Natural killer cell (primary cell): ENCODE measurements around the gene PANK2. TPM values are rescaled to one million over a fixed set of nuclear protein-coding genes. Genes with fewer than 3 reads are reported as not detected.

Source experiments
- ATAC-seq, 3 donors: fragments of 150-1000 bp in 2 of 3; fragments of 200-7000 bp in 1 of 3; cut with Tn5 transposase; 1 replicate in 1 of 3; 2 replicates in 2 of 3; pipeline ENCODE4 v1.10.0; 2021; ENCODE audit warnings: mild to moderate bottlenecking in 2 of 3, moderate library complexity in 2 of 3
- DNase-seq, 2 donors: peaks; one replicate each; pipeline versions ENCODE4 v3.0.0 to v3.0.0-alpha.2; 2013 to 2021; ENCODE audit warnings: mixed read lengths in 1 of 2
- H3K27ac ChIP-seq: one replicate; pipeline ENCODE4 v1.5.1; 2013; ENCODE audit warnings: mild to moderate bottlenecking, low read length
- H3K27me3 ChIP-seq: one replicate; pipeline ENCODE4 v1.6.1; 2013; ENCODE audit warnings: low read length; ENCODE audit not compliant: control insufficient read depth, insufficient read depth
- H3K36me3 ChIP-seq: one replicate; pipeline ENCODE4 v1.6.1; 2013; ENCODE audit warnings: low read length; ENCODE audit not compliant: control insufficient read depth, insufficient read depth
- H3K4me1 ChIP-seq: one replicate; pipeline ENCODE4 v1.6.1; 2013; ENCODE audit warnings: low read length; ENCODE audit not compliant: control insufficient read depth, insufficient read depth
- H3K4me3 ChIP-seq: one replicate; pipeline ENCODE4 v1.5.1; 2013; ENCODE audit warnings: low read length
- H3K9me3 ChIP-seq: one replicate; pipeline ENCODE4 v1.6.1; 2013; ENCODE audit warnings: low read length; ENCODE audit not compliant: control insufficient read depth, insufficient read depth
- H3K27ac Mint-ChIP-seq, 2 donors: one replicate each; pipeline ENCODE4 v1.8.0; 2022; ENCODE audit warnings: mild to moderate bottlenecking in 2 of 2, mixed read lengths in 2 of 2, moderate library complexity in 1 of 2
- H3K27me3 Mint-ChIP-seq, 2 donors: one replicate each; pipeline ENCODE4 v1.8.0; 2022; ENCODE audit warnings: low read depth in 2 of 2, mixed read lengths in 2 of 2
- H3K36me3 Mint-ChIP-seq: one replicate; pipeline ENCODE4 v1.8.0; 2022; ENCODE audit warnings: mixed read lengths
- H3K4me1 Mint-ChIP-seq, 2 donors: one replicate each; pipeline ENCODE4 v1.8.0; 2022; ENCODE audit warnings: mixed read lengths in 2 of 2
- H3K4me3 Mint-ChIP-seq: one replicate; pipeline ENCODE4 v1.8.0; 2022; ENCODE audit warnings: mild to moderate bottlenecking, moderate library complexity, mixed read lengths
- H3K9me3 Mint-ChIP-seq, 2 donors: one replicate each; pipeline ENCODE4 v1.8.0; 2022; ENCODE audit warnings: mixed read lengths in 2 of 2
- CTCF ChIP-seq: fragments of 200-600 bp; IDR thresholded peaks from one replicate; pipeline ENCODE4 v1.8.0; 2022; ENCODE audit warnings: antibody characterized with exemption
- WGBS: methylation state at CpG from one replicate; pipeline ENCODE4 v1.1.7; 2013; ENCODE audit warnings: missing lambda C conversion rate; ENCODE audit not compliant: insufficient coverage; 5-methylcytosine and 5-hydroxymethylcytosine counted together
- intact Hi-C: fragments of 100-400 bp; cut with micrococcal nuclease; formaldehyde crosslinking; loops from one replicate; pipeline ENCODE4 v1.14.2; 2022
- total RNA-seq, 4 donors: library from RNA; stranded (reverse); fragments of 120-200 nt in 1 of 4; gene quantifications; one replicate each; pipeline versions ENCODE4 v1.2.3 to v1.2.4, GENCODE V29; 2013 to 2022

Gene PANK2
- total RNA-seq, 3 donors from 2014 or later (not counting 1 experiment from before 2014, with no cell fraction given), result 50.5 to 74.3 (median 61.3) TPM

- Histone ChIP-seq H3K9me3 (no peaks in the 10 kb centered on the region), H3K27ac (no peak overlapping the region), H3K4me3 (no peak overlapping the region), H3K4me1 (peaks cover 23% of the 10 kb centered on the region), H3K27me3 (no peaks in the 10 kb centered on the region), H3K36me3 (peaks cover 47% of the 10 kb centered on the region)
- H3K9me3 Mint-ChIP-seq, result no peaks in the 10 kb centered on the region
- ATAC-seq (no peak), DNase-seq (no peak)
- no peaks in the 10 kb centered on the region for H3K36me3 Mint-ChIP-seq
- peaks cover 34 to 47% of the 10 kb centered on the region in 2 donors for H3K4me1 Mint-ChIP-seq
- WGBS, result 88% methylated on average over 4 of the region's 4 CpGs
- H3K4me3 Mint-ChIP-seq, result no peak overlapping the region
- no peak for TF ChIP-seq CTCF
- intact Hi-C loops, result no loop called here
- peak overlapping the region in 1 of 2 donors; percentile 44 for H3K27ac Mint-ChIP-seq
- H3K27me3 Mint-ChIP-seq, result no peaks in the 10 kb centered on the region
Observed at GRCh38 chr20:3908667-3909066, 19.5 kb downstream of the PANK2 start.

GRCh38 chr20:3909952-3910366 is 20.8 kb downstream of the PANK2 start:
- peaks cover 57% of the 10 kb centered on the region for H3K36me3 ChIP-seq
- Mint-ChIP-seq H3K9me3 (no peaks in the 10 kb centered on the region), H3K4me1 (peaks cover 28 to 44% of the 10 kb centered on the region in 2 donors), H3K27ac (peak overlapping the region; percentile 44 to 56), H3K4me3 (no peak overlapping the region), H3K36me3 (no peaks in the 10 kb centered on the region), H3K27me3 (no peaks in the 10 kb centered on the region)
- peaks cover 19% of the 10 kb centered on the region for H3K4me1 ChIP-seq
- H3K27me3 ChIP-seq, result no peaks in the 10 kb centered on the region
- H3K27ac ChIP-seq, result no peak overlapping the region
- intact Hi-C loops, result no loop called here
- H3K4me3 ChIP-seq, result no peak overlapping the region
- no peaks in the 10 kb centered on the region for H3K9me3 ChIP-seq
- DNase-seq, result no peak
- peak in 1 of 3 donors; percentile 14 for ATAC-seq
- TF ChIP-seq CTCF, result no peak

- 100% methylated on average over 1 of the region's 2 CpGs for WGBS
- Mint-ChIP-seq H3K9me3 (no peaks in the 10 kb centered on the region), H3K27ac (peak overlapping the region in 1 of 2 donors; percentile 7), H3K27me3 (no peaks in the 10 kb centered on the region), H3K36me3 (no peaks in the 10 kb centered on the region), H3K4me3 (no peak overlapping the region), H3K4me1 (peaks cover 32 to 46% of the 10 kb centered on the region in 2 donors)
- no peaks in the 10 kb centered on the region for H3K27me3 ChIP-seq
- no peaks in the 10 kb centered on the region for H3K9me3 ChIP-seq
- no peak for ATAC-seq
- no peak overlapping the region for H3K4me3 ChIP-seq
- DNase-seq, result no peak
- no peak for TF ChIP-seq CTCF
- H3K27ac ChIP-seq, result no peak overlapping the region
- H3K36me3 ChIP-seq, result peaks cover 61% of the 10 kb centered on the region
- peaks cover 16% of the 10 kb centered on the region for H3K4me1 ChIP-seq
- intact Hi-C loops, result no loop called here
Observed at GRCh38 chr20:3910853-3911252, 21.7 kb downstream of the PANK2 start.

GRCh38 chr20:3911956-3912355 is 22.8 kb downstream of the PANK2 start:
- Histone ChIP-seq H3K36me3 (peaks cover 71% of the 10 kb centered on the region), H3K9me3 (no peaks in the 10 kb centered on the region), H3K27me3 (no peaks in the 10 kb centered on the region), H3K4me3 (no peak overlapping the region), H3K4me1 (peaks cover 8% of the 10 kb centered on the region), H3K27ac (no peak overlapping the region)
- H3K27ac Mint-ChIP-seq, result peak overlapping the region; percentile 7 to 37
- no peak overlapping the region for H3K4me3 Mint-ChIP-seq
- no peak for TF ChIP-seq CTCF
- H3K4me1 Mint-ChIP-seq, result peaks cover 41 to 49% of the 10 kb centered on the region in 2 donors
- no peaks in the 10 kb centered on the region for H3K9me3 Mint-ChIP-seq
- no peaks in the 10 kb centered on the region for H3K27me3 Mint-ChIP-seq
- ATAC-seq (no peak), DNase-seq (no peak)
- H3K36me3 Mint-ChIP-seq, result no peaks in the 10 kb centered on the region
- 85% methylated on average over 2 of the region's 2 CpGs for WGBS
- intact Hi-C loops, result no loop called here
